ENCODE measurements around the gene FGFR3.

- TF ChIP-seq CTCF (conservative IDR thresholded peaks at IDR 0.05; ENCODE audit: low read depth, low read length): no peak
- no peak for TF ChIP-seq POLR2A (IDR thresholded peaks at IDR 0.05; ENCODE audit: low read depth, low read length)
- no peak for TF ChIP-seq NFE2L2 (IDR thresholded peaks at IDR 0.05; ENCODE audit: low read depth, low read length)
- no peak for TF ChIP-seq RCOR1 (IDR thresholded peaks at IDR 0.05; ENCODE audit: insufficient replicate concordance, low read length)
- no peak for TF ChIP-seq RAD21 (IDR thresholded peaks at IDR 0.05; ENCODE audit: low read length)
- no peak for TF ChIP-seq FOS (IDR thresholded peaks at IDR 0.05; ENCODE audit: low read depth, low read length)
Observed at GRCh38 chr4:1841887-1842210, 48.8 kb downstream of the FGFR3 start.
